H9 (cell line): ENCODE results near the gene NKX1-1. TPM values are rescaled to one million over a fixed set of nuclear protein-coding genes. Genes with fewer than 3 reads are reported as not detected.

ENCODE experiments used
- DNase-seq: peaks from one replicate; pipeline ENCODE4 v3.0.0-alpha.2; 2017
- H2AFZ ChIP-seq: one replicate; pipeline ENCODE4 v1.6.1; 2013; ENCODE audit warnings: mild to moderate bottlenecking, low read length, control low read depth, moderate library complexity
- H2AK5ac ChIP-seq: 2 replicates; pipeline ENCODE4 v1.6.1; 2013; ENCODE audit warnings: low read length, control low read depth, mixed read lengths; ENCODE audit not compliant: insufficient read length
- H2BK120ac ChIP-seq: one replicate; pipeline ENCODE4 v1.6.1; 2013; ENCODE audit warnings: low read depth, mild to moderate bottlenecking, low read length, control low read depth, inconsistent platforms; ENCODE audit not compliant: poor library complexity, severe bottlenecking
- H2BK12ac ChIP-seq: 2 replicates; pipeline ENCODE4 v1.6.1; 2013; ENCODE audit warnings: low read length, control low read depth, mixed read lengths, low read depth; ENCODE audit not compliant: insufficient read length
- H2BK15ac ChIP-seq: 2 replicates; pipeline ENCODE4 v1.6.1; 2013; ENCODE audit warnings: low read depth, low read length, control low read depth
- H2BK20ac ChIP-seq: one replicate; pipeline ENCODE4 v1.6.1; 2013; ENCODE audit warnings: low read depth, mild to moderate bottlenecking, low read length, control low read depth, inconsistent platforms; ENCODE audit not compliant: poor library complexity, severe bottlenecking
- H2BK5ac ChIP-seq: 2 replicates; pipeline ENCODE4 v1.6.1; 2013; ENCODE audit warnings: low read length, control low read depth, mixed read lengths; ENCODE audit not compliant: insufficient read length
- H3K14ac ChIP-seq: 2 replicates; pipeline ENCODE4 v1.6.1; 2013; ENCODE audit warnings: low read length, control low read depth; ENCODE audit not compliant: insufficient read depth
- H3K18ac ChIP-seq: 2 replicates; pipeline ENCODE4 v1.6.1; 2013; ENCODE audit warnings: low read depth, mild to moderate bottlenecking, mixed read lengths, low read length, control low read depth; ENCODE audit not compliant: insufficient read length
- H3K23ac ChIP-seq: 2 replicates; pipeline ENCODE4 v1.6.1; 2013; ENCODE audit warnings: low read length, control low read depth, mixed read lengths, low read depth; ENCODE audit not compliant: insufficient read length
- H3K23me2 ChIP-seq: 2 replicates; pipeline ENCODE4 v1.6.1; 2013; ENCODE audit warnings: low read depth, mild to moderate bottlenecking, mixed read lengths, low read length, control low read depth; ENCODE audit not compliant: insufficient read length, poor library complexity, severe bottlenecking
- H3K27ac ChIP-seq: 2 replicates; pipeline ENCODE4 v1.5.1; 2013; ENCODE audit warnings: low read length, control low read depth, mixed read lengths, low read depth; ENCODE audit not compliant: insufficient read length
- H3K27me3 ChIP-seq: 2 replicates; pipeline ENCODE4 v1.6.1; 2013; ENCODE audit warnings: low read length, control low read depth, inconsistent platforms; ENCODE audit not compliant: insufficient read depth
- H3K4ac ChIP-seq: 2 replicates; pipeline ENCODE4 v1.6.1; 2013; ENCODE audit warnings: low read depth, mild to moderate bottlenecking, control low read depth, inconsistent platforms, low read length, moderate library complexity
- H3K4me1 ChIP-seq: 2 replicates; pipeline ENCODE4 v1.6.1; 2013; ENCODE audit warnings: low read length, control low read depth, inconsistent platforms; ENCODE audit not compliant: insufficient read depth
- H3K4me2 ChIP-seq: 2 replicates; pipeline ENCODE4 v1.6.1; 2013; ENCODE audit warnings: low read length, control low read depth, mixed read lengths; ENCODE audit not compliant: insufficient read length, insufficient read depth
- H3K56ac ChIP-seq: 2 replicates; pipeline ENCODE4 v1.6.1; 2013; ENCODE audit warnings: low read depth, mild to moderate bottlenecking, mixed read lengths, low read length, control low read depth; ENCODE audit not compliant: insufficient read length
- H3K79me1 ChIP-seq: 2 replicates; pipeline ENCODE4 v1.6.1; 2013; ENCODE audit warnings: low read depth, mild to moderate bottlenecking, moderate library complexity, low read length, control low read depth, inconsistent platforms; ENCODE audit not compliant: insufficient read depth, poor library complexity, severe bottlenecking
- H3K79me2 ChIP-seq: 2 replicates; pipeline ENCODE4 v1.6.1; 2013; ENCODE audit warnings: low read length, control low read depth, inconsistent platforms; ENCODE audit not compliant: insufficient read depth
- H3K9ac ChIP-seq: 2 replicates; pipeline ENCODE4 v1.6.1; 2013; ENCODE audit warnings: low read length, control low read depth, mixed read lengths; ENCODE audit not compliant: insufficient read length; ENCODE audit errors: extremely low read depth
- H3K9me3 ChIP-seq: one replicate; pipeline ENCODE4 v1.6.1; 2013; ENCODE audit warnings: low read depth, low read length, inconsistent platforms; ENCODE audit not compliant: control insufficient read depth
- H3T11ph ChIP-seq: one replicate; pipeline ENCODE4 v1.6.1; 2013; ENCODE audit warnings: mild to moderate bottlenecking, low read length, control low read depth, inconsistent platforms
- H4K20me1 ChIP-seq: one replicate; pipeline ENCODE4 v1.6.1; 2013; ENCODE audit not compliant: control insufficient read depth, insufficient read length, insufficient read depth
- H4K5ac ChIP-seq: 2 replicates; pipeline ENCODE4 v1.6.1; 2013; ENCODE audit warnings: low read depth, mild to moderate bottlenecking, mixed read lengths, low read length, control low read depth; ENCODE audit not compliant: insufficient read length
- H4K8ac ChIP-seq: replicated peaks from 2 replicates; pipeline ENCODE4 v1.6.1; 2013; ENCODE audit warnings: low read length, control low read depth, mixed read lengths, low read depth; ENCODE audit not compliant: insufficient read length
- H4K91ac ChIP-seq: 2 replicates; pipeline ENCODE4 v1.6.1; 2013; ENCODE audit warnings: low read depth, mild to moderate bottlenecking, moderate library complexity, mixed read lengths, low read length, control low read depth; ENCODE audit not compliant: insufficient read length
- H3K27ac Mint-ChIP-seq, 3 experiments: 2 replicates in 2 of 3; 3 replicates in 1 of 3; pipeline ENCODE4 v1.8.0; 2020 to 2021; ENCODE audit warnings: mixed read lengths in 3 of 3, mild to moderate bottlenecking in 1 of 3, moderate library complexity in 1 of 3
- H3K27me3 Mint-ChIP-seq: 2 replicates; pipeline ENCODE4 v1.8.0; 2021; ENCODE audit warnings: low read depth, mild to moderate bottlenecking, moderate library complexity, mixed read lengths
- H3K36me3 Mint-ChIP-seq, 3 experiments: 2 replicates in 2 of 3; 3 replicates in 1 of 3; pipeline ENCODE4 v1.8.0; 2020 to 2021; ENCODE audit warnings: low read depth in 3 of 3, mixed read lengths in 3 of 3; ENCODE audit not compliant: insufficient read depth in 1 of 3
- H3K4me1 Mint-ChIP-seq, 2 experiments: 2 replicates each; pipeline ENCODE4 v1.8.0; 2020; ENCODE audit warnings: mixed read lengths in 2 of 2
- H3K4me3 Mint-ChIP-seq, 2 experiments: 2 replicates in 1 of 2; 3 replicates in 1 of 2; pipeline ENCODE4 v1.8.0; 2020 to 2021; ENCODE audit warnings: mild to moderate bottlenecking in 2 of 2, mixed read lengths in 2 of 2, moderate library complexity in 1 of 2
- H3K9me3 Mint-ChIP-seq, 2 experiments: 2 replicates in 1 of 2; 3 replicates in 1 of 2; pipeline ENCODE4 v1.8.0; 2020; ENCODE audit warnings: mild to moderate bottlenecking in 2 of 2, mixed read lengths in 2 of 2, moderate library complexity in 1 of 2
- CTCF ChIP-seq: fragments of 200-600 bp; sonication (generic); conservative IDR thresholded peaks from 3 replicates; pipeline ENCODE4 v1.8.0; 2021; ENCODE audit warnings: antibody characterized with exemption, mild to moderate bottlenecking
- WGBS: extraction: QIAGEN DNeasy Blood & Tissue Kit; methylation state at CpG from one replicate; pipeline ENCODE4 v1.1.7; 2013; ENCODE audit warnings: missing lambda C conversion rate, low lambda C conversion rate, mixed read lengths; ENCODE audit not compliant: insufficient read length; ENCODE audit errors: extremely low coverage; 5-methylcytosine and 5-hydroxymethylcytosine counted together
- total RNA-seq: library from RNA; stranded (reverse); gene quantifications from 2 replicates; pipeline ENCODE4 v1.2.1, GENCODE V29; 2021

The NKX1-1 gene
- total RNA-seq, 1 experiment from 2014 or later, result not detected

- H2BK120ac ChIP-seq, result no peak overlapping the region
- H3K9me3 ChIP-seq, result no peaks in the 10 kb centered on the region
- H3K9ac ChIP-seq, result no peak overlapping the region
- H2BK20ac ChIP-seq, result no peak overlapping the region
- H3K4me1 ChIP-seq, result no peaks in the 10 kb centered on the region
- H3K79me2 ChIP-seq, result no peaks in the 10 kb centered on the region
- H3K23ac ChIP-seq, result no peak overlapping the region
- WGBS, result no CpG with 5 or more reads among the region's 25 CpGs
- DNase-seq, result peak; percentile 61
- no peak overlapping the region for H2AK5ac ChIP-seq
- H2BK5ac ChIP-seq, result no peak overlapping the region
- H4K8ac ChIP-seq, result no peak overlapping the region
- H3T11ph ChIP-seq, result no peak overlapping the region
- H4K91ac ChIP-seq, result no peak overlapping the region
- no peak overlapping the region for H3K4me3 Mint-ChIP-seq
- no peak overlapping the region for H2BK12ac ChIP-seq
- no peak overlapping the region for H3K4me2 ChIP-seq
- no peak overlapping the region for H2BK15ac ChIP-seq
- peaks cover 5 to 6% of the 10 kb centered on the region in 2 experiments; a peak in 1 of 4 replicates for H3K4me1 Mint-ChIP-seq
- no peak overlapping the region for H3K27ac ChIP-seq
- H4K20me1 ChIP-seq, result no peaks in the 10 kb centered on the region
- H3K9me3 Mint-ChIP-seq, result no peaks in the 10 kb centered on the region
- H2AFZ ChIP-seq, result no peak overlapping the region
- peak; percentile 56 for TF ChIP-seq CTCF
- no peaks in the 10 kb centered on the region for H3K79me1 ChIP-seq
- H3K56ac ChIP-seq, result no peak overlapping the region
- peaks cover 0 to 3% (median 0%) of the 10 kb centered on the region in 3 experiments; a peak in 3 of 7 replicates for H3K36me3 Mint-ChIP-seq
- no peak overlapping the region; the same call in 1 of the 2 replicates for H3K14ac ChIP-seq
- no peak overlapping the region for H4K5ac ChIP-seq
- H3K27me3 Mint-ChIP-seq, result no peaks in the 10 kb centered on the region
- no peaks in the 10 kb centered on the region for H3K23me2 ChIP-seq
- H3K18ac ChIP-seq, result no peak overlapping the region
- no peak overlapping the region for H3K4ac ChIP-seq
- no peaks in the 10 kb centered on the region for H3K27me3 ChIP-seq
- H3K27ac Mint-ChIP-seq, result 0 out of 7 replicates have a peak overlapping the region, but pooled peaks of 1 of the 3 experiments have one; percentile 63
These were observed 40.7 kb downstream of the NKX1-1 start for GRCh38 chr4:1365271-1366178.
